ENCODE data around the gene NOC3L.
"Not testable (repeated sequence)": the region's sequence is repeated elsewhere in the genome, so short reads cannot be mapped to it uniquely, and the experiment has no call there.

NOC3L gene

DNA sequence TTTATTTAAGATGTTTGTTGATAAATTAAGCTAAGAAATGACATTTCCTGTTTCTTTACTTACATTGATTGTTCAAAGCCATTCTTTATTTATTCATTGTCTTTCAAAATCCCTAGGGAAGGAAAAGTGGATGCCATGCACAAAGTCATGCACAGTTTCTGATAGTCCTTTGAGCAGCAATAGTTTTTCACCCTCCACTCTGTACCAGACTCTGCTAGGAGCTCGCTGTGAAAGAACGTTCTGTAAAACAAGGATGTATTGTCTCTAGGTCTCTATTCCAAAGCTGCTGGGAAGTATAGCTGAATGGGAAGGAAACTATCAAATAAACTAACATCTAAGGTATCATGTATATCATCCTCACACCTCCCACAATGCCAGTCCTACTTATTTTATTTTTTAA lies 7.8 kb upstream of the NOC3L start:
- intact Hi-C loops (cut with DNase I) = no loop called here
- peak in 22 of 42 donors; percentile 10 to 76 (median 46) for DNase-seq

DNA sequence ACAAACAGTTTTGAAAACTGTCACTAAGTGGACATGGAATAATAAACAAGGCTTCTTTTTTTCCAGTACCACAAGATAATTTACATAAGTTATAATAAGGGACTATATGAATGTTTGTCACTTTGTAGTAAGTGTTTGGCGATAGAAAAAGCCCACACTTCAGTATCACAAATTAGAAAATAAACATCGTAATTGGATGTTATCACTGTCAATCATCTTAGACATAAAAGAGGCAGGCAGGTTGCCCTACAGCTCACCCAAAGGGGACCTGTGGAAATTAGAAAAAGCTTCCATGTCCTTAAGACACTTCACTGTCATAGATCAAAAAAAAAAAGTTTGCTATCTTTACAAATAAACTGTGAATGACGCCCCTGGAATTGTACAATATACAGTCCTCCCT lies 3.6 kb upstream of the NOC3L start:
- DNase-seq = no peak
- intact Hi-C loops (cut with DNase I) = no loop called here

- intact Hi-C loops (cut with DNase I) = loop anchor here (5.0 kb wide), 1 partner anchor 73 kb away; no protein-coding TSS in a partner anchor
- DNase-seq = no peak
These were observed 1.7 kb upstream of the NOC3L start for GRCh38 chr10:94364482-94364881.

- intact Hi-C loops (cut with DNase I) = loop anchor here (2.0 to 5.0 kb wide), 2 partner anchors 40 to 74 kb away; partner anchors contain the start of gene TBC1D12
- DNase-seq = no peak
These were observed 469 bp upstream of the NOC3L start for GRCh38 chr10:94363251-94363565.

- intact Hi-C loops (cut with DNase I) = loop anchor here (5.0 kb wide), 1 partner anchor 76 kb away; no protein-coding TSS in a partner anchor
- DNase-seq = no peak
These were observed 1.5 kb downstream of the NOC3L start for GRCh38 chr10:94361171-94361794.

DNA sequence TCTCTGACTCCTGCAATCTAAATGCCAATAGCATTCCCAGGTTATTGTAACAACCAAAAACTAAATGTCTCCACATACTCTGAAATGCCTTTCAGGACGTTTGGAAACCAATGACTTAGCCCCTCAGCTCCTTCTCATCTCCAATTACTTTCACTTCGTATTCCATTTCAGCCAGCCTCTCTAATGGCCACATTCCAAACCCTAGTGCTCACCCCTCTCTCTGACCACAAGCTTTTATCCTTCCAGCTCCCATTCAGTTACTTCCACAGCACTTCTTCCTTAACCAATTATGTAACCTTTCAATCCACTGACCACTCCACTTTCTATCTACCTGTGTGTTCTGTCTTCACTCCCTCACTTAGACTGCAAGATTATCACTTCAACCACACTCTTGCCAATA lies 4.3 kb downstream of the NOC3L start:
- intact Hi-C loops (cut with DNase I) = no loop called here
- DNase-seq = no peak

DNA sequence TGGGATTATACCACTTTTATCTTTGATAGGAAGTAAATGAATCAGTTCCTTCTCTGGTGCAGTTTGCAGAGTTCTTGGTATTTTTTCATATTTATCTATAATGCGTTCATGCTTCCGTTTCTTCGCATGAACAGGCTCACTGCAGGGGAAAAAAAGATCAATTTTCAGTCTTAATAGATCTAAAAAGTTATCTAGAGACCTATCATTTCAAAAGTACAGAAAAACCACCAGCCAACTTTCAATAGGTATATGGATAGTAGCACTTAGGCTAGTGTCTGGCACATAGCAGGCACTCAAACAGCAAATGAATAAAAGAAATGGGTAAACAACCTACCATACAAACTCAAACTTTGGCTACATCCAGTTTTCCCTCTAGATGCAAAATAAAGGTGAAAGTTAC lies 5.5 kb downstream of the NOC3L start:
- intact Hi-C loops (cut with DNase I) = no loop called here
- no peak for DNase-seq

DNA sequence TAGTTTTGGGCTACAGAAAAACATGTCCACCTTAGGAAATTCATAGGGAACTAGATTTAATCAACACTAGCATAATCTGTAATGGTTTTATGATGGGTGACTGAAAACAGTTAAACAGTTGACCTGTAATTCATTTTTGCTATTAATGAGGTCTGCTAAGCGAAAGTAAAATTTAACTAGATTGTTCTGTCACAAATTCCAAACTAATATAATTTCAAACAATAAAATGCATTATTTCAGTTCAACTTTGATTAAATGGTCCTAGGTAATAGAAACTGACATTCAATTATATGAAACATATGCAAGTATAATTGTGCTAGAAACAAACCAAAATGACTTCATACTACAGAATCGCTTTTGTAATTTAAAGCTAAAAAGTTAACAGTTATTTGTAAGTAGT lies 6.9 kb downstream of the NOC3L start:
- intact Hi-C loops (cut with DNase I) = no loop called here
- no peak for DNase-seq

DNA sequence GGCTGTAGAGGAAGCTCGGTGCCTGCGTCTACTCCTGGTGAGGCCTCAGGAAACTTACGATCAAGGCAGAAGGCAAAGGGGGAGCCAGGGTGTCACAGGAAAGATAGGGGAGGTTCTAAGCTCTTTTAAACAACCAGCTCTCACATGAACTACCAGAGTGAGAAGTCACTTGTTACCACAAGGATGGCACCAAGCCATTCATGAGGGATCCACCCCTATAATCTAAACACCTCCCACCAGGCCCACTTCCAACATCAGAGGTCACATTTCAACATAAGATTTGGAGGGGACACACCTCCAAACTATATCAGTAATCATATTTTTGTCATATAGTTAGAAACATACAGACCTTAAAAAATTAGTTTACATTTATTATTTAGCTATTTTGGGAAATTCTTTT lies 9.4 kb downstream of the NOC3L start:
- no peak for DNase-seq
- intact Hi-C loops (cut with DNase I) = no loop called here

GRCh38 chr10:94351089-94351488 lies 11.7 kb downstream of the NOC3L start:
- DNase-seq = no peak
- intact Hi-C loops (cut with DNase I) = no loop called here

DNA sequence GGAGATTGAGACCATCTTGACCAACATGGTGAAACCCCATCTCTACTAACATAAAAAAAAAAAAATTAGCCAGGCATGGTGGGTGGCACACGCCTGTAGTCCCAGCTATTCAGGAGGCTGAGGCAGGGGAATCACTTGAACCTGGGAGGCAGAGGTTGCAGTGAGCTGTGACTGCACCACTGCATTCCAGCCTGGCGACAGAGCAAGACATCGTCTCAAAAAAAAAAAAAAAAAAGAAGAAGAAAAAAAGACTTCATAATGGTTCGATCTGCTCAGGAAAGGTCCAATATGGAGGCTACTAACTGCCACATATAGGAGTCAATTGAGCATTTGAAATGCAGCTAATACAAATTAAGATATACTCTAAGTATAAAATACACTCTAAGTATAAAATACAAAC lies 12.2 kb downstream of the NOC3L start:
- DNase-seq; intact Hi-C loops (cut with DNase I): not testable (repeated sequence)

- DNase-seq = no peak
- intact Hi-C loops (cut with DNase I) = no loop called here
These were observed 13.4 kb downstream of the NOC3L start for GRCh38 chr10:94349327-94349726.

- DNase-seq = no peak
- intact Hi-C loops (cut with DNase I) = no loop called here
These were observed 18.1 kb downstream of the NOC3L start for GRCh38 chr10:94344522-94345122.

- intact Hi-C loops (cut with DNase I) = no loop called here
- DNase-seq = no peak
These were observed 19.6 kb downstream of the NOC3L start for GRCh38 chr10:94343151-94343550.

DNA sequence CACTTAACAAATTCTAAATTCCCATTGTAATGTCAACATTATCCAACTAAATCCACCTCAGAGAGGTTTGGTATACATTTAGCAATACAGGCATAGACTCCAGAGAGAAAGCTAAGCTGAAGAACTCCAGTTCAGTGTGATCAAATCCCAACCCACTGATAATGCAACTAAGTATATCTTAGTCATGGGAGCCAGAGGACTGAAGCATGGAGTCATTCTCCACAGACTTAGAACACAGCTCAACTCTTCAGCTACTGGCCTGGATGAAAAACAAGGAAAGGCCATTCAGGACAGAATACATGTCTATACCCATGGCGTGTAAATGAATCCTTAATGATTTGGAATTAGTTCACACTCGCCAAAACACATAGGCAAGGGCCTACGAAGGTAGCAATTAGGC lies 27.9 kb downstream of the NOC3L start:
- intact Hi-C loops (cut with DNase I) = no loop called here
- DNase-seq = no peak

DNA sequence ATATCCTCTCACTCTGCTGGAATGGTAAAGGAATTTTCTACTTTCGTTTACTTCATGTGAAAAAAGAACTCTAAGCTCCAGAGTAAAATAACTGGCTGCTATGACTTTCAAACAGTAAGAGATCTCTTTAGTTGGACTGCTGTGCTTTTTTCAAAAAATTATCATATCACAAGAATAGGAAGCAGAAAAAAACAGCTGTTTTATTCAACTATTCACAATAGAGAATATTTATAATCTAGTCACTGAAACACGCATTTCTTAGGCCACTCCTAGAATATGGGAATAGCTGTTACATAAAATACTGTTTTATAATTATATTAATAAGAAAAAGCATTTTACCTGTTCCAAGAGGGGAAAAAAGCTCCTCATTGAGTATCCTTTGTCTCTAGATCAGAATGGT lies 29.7 kb downstream of the NOC3L start:
- no peak for DNase-seq
- intact Hi-C loops (cut with DNase I) = no loop called here

DNA sequence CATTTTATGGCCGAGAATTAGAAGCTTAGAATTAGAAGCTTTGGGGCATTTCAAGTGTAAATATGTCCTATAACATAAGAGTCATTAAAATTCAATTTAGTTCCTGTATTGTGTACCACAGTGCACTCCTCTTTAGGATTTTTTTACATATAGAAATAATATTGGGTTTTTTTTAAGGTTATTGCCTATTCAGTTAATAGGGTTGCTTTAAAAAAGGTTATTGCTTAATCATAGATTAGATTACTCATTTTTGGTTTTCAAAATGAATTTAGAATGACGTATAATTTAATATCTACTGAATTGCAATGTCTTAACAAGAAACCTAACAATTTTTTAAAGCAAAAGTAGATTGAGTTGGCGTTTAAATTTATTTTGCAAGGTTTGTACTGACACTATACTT lies 34.1 kb downstream of the NOC3L start:
- intact Hi-C loops (cut with DNase I) = no loop called here
- DNase-seq = no peak

DNA sequence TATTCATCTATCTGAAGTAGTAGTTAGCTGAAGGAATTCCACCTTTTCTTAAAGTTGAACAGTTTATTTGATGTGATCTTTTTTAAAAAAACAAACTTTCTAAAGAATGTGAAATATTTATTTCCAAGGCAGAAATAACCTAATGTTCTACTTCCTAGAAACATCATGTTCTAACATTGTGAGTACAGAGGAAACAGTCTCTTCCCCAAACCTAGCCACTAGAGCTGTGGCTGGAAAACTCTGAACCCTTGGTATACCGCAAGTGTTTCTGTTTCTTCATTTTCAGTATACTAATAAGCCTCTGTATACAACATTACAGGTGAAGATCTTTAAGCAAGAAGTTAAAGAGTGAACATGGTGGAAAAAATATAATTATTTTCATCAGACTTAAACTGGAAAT lies 35.1 kb downstream of the NOC3L start:
- no peak for DNase-seq
- intact Hi-C loops (cut with DNase I) = no loop called here

- DNase-seq = no peak
- intact Hi-C loops (cut with DNase I) = no loop called here
These were observed 38.0 kb downstream of the NOC3L start for GRCh38 chr10:94324609-94325233.

- intact Hi-C loops (cut with DNase I) = no loop called here
- peak; percentile 49 to 92 (median 77) for DNase-seq
These were observed 42.3 kb downstream of the NOC3L start for GRCh38 chr10:94320285-94320914.

All from head of caudate nucleus (tissue), 42 donors.